ENCODE data around the gene HOXA11.

- TF ChIP-seq TAF1 (IDR thresholded peaks at IDR 0.05; ENCODE audit: low read depth): no peak
- TF ChIP-seq CTCF (IDR thresholded peaks at IDR 0.05; ENCODE audit: poor library complexity, severe bottlenecking): no peak
- no peak for TF ChIP-seq RAD21 (conservative IDR thresholded peaks at IDR 0.05)
- TF ChIP-seq REST (IDR thresholded peaks at IDR 0.05; ENCODE audit: borderline replicate concordance): no peak
- no peak for TF ChIP-seq EP300 (conservative IDR thresholded peaks at IDR 0.05; ENCODE audit: poor library complexity, severe bottlenecking)
- TF ChIP-seq EZH2 (IDR thresholded peaks at IDR 0.05; ENCODE audit: borderline replicate concordance, insufficient read depth, low read length, poor library complexity, severe bottlenecking): no peak
- TF ChIP-seq SMC3 (conservative IDR thresholded peaks at IDR 0.05; ENCODE audit: poor library complexity): no peak
- no peak for TF ChIP-seq POLR2AphosphoS5 (IDR thresholded peaks at IDR 0.05)
These were observed 2.7 kb downstream of the HOXA11 start for GRCh38 chr7:27182285-27182841.
